ENCODE measurements around the gene SURF1.
"Not testable (repeated sequence)": the region's sequence is repeated elsewhere in the genome, so short reads cannot be mapped to it uniquely, and the experiment has no call there.

The SURF1 gene, protein sequence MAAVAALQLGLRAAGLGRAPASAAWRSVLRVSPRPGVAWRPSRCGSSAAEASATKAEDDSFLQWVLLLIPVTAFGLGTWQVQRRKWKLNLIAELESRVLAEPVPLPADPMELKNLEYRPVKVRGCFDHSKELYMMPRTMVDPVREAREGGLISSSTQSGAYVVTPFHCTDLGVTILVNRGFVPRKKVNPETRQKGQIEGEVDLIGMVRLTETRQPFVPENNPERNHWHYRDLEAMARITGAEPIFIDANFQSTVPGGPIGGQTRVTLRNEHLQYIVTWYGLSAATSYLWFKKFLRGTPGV

DNA sequence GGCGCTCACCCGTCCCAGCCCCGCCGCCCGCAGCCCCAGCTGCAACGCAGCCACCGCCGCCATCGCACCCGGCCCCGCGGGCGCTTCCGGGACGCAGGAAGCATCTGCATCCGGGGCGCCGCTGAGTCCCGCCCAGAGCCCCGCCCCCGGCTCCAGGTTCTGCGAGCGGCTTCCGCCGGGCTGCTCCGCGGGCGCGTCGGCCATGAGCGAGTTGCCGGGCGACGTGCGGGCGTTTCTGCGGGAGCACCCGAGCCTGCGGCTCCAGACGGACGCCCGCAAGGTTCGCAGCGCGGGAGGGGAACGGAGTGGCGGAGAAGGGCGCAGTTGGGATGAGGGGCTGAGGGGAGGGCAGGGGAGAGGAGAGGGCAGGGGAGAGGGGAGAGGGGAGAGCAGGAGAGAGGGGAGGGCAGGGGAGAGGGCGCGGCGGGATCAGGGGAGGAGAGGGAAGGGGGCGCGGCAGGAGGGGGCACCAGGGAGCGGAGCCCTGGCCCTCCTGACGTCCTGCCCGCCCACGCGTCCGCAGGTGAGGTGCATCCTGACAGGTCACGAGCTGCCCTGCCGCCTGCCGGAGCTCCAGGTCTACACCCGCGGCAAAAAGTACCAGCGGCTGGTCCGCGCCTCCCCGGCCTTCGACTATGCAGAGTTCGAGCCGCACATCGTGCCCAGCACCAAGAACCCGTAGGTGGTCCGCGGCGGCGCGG lies at the start of gene SURF1, which contains the start of gene SURF2:
Gene SURF1 (minus strand): TSS at position 97 of the 701 bp plus-strand sequence. CDS start 34 bp downstream, at position 63.
Gene SURF2 (plus strand): TSS at position 160 of the 701 bp plus-strand sequence. CDS start 43 bp downstream, at position 203.
- peak; percentile 62 to 93 (median 72) for DNase-seq

DNA sequence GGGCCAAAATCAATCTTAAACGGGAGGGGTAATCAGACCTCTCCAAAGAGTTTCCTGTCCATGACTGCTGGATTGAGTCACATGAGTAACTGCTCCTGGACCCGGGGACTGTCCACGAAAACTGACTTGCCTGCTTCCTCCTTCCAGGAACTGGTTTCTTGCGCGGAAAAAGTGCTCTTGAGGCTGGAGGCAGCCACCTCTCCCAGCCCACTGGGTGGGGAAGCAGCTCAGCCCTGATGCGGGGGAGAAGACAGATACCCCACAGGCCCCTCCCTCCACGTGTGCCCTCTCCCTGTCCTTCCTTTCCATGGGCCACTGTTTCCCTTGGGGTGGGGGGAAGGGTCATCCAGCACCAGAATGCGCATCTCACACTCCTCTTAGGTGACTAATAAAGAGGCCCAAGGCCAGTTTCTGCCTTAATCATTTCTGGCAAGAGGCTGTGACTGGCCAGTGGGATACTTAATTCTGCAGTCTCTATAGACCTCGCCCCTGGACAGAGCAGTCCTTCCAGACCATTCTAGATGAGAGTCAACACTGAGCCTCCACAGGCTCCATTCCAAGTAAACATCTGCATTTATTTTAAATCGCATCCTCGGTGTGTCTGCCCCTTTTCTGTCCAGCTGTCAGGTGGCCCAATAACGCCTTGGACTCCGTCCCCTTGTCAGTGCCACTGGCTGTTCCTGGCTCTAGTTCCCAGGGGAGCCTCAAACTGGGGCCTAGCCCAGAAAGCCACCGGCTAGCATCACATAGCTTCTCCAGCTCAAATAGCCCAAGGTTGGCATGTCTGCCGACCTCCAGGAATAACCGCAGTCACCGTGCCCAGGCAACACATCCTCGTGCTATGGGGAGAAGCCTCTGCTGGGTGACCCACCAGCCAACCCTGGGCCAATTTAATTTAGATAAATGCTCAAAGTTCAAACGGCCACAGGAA lies 49.5 kb upstream of the SURF1 start:
- DNase-seq, result no peak

DNA sequence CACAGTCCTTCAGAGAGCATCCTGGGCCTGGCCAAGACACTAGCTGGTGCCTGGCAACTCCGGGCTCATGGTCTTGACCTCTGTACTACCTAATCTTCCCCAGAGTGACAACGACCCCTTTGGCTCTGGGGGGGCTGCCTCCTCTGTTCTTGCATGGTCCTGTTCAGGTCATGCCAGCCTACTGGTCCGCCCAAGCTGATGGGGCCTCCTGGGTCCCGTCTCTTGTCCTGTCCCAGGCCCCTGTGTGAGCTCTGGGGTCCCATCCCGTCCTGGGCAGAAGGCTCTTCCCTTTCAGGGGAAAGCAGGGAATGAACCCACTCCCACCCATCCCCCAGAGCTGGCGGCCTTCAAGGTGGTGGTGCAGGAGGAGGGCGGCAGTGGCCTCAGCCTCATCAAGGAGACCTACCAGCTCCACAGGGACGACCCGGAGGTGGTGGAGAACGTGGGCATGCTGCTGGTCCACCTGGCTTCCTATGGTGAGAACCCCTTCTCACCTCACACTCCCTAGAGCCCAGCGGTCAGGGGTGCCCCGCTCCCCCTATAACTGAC lies 48.2 kb upstream of the SURF1 start:
- no peak for DNase-seq

DNA sequence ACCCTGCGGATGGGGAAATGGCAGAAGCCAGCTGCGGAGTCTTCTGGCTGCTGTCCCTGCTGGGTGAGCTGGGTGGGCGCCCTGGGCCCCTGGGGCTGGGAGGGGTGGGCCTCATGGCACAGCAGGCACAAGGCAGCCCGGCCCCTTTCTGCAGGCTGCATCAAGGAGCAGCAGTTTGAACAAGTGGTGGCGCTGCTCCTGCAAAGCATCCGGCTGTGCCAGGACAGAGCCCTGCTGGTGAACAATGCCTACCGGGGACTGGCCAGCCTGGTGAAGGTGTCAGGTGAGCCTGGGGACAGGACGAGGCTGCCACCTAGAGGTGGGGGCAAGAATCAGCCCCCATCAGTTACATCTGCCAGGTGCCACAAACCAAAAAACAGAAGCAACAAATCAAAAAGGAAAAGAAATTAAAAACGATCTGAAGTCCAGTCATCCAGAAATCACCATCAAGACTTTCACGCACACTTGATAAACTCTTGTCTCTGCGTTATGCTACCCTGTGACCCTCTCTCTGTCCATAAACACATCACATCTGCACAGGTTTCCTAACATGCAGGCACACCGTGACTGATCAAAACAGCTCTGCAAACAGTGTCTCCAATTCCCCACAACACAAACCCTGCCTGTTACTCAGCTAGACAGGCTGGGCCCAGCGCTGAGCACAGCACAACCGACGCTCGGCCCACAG lies 47.6 kb upstream of the SURF1 start:
- peak in 3 of 4 experiments; percentile 8 to 56 (median 24) for DNase-seq

DNA sequence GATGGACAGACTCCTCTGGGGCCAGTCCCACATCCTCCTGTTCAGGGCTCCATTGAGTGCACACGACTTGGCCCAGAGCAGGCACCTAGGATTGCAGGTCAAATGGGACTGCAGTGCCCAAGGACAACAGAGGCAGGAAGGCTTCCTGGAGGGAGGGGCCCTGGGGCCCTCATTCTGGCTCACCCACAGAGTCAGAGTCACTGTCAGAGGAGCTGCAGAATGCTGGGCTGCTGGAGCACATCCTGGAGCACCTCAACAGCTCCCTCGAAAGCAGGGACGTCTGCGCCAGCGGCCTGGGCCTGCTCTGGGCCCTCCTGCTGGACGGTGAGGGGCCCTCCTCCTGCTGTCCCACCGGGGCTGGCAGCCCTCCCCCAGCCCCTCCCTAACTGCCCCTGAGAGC lies 46.4 kb upstream of the SURF1 start:
- no peak for DNase-seq

DNA sequence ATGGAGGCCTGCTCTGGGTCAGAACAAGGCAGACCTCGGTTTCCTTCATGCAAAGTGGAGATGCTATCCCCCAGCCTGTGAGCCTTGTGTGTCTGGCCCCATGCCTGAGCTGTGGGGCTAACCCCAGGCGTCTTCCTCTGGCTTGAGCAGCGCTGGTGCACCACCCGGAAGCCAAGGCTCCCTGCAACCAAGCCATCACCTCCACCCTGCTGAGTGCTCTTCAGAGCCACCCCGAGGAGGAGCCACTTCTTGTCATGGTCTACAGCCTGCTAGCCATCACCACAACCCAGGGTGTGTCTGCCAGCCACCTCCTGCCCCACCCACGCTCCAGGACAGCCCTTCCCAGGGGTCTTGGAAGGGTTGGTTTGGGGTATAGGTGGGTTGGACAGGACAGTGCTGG lies 45.3 kb upstream of the SURF1 start:
- no peak for DNase-seq

DNA sequence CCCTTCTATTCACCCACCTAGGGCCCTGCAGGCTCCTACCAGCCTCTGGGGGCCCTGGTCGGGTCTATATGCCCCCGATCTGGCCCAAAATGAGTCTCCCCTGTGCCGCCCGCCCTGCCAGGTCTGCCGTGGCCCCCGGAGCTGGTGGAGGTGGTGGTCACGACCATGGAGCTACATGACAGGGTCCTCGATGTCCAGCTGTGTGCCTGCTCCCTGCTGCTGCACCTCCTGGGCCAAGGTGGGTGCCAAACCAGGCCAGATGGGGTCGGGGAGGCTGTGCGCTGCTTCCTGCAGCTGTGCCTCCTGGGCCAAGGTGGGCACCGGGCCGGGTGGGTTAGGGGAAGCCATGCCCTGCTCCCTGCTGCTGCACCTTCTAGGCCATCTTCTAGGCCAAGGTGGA lies 44.0 kb upstream of the SURF1 start:
- no peak for DNase-seq

DNA sequence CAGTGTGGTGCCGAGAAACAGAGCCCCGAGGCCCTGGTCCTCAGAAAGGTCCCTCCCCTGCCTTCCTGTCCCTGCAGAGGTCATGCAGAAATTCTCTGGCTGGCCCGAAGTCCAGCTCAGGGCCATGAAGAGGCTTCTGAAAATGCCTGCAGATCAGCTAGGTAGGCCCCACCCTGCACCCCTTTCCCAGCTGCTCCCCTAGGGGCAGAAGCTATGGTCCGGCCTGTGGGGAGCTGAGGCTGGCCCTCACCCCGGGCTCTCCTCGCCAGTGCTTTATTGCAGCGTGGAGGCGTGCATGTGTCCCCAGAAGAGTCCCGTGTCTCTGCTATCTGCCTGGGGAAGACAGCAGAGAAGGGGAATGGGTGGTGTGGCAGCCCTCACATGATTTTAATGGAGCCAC lies 41.6 kb upstream of the SURF1 start:
- no peak for DNase-seq

DNA sequence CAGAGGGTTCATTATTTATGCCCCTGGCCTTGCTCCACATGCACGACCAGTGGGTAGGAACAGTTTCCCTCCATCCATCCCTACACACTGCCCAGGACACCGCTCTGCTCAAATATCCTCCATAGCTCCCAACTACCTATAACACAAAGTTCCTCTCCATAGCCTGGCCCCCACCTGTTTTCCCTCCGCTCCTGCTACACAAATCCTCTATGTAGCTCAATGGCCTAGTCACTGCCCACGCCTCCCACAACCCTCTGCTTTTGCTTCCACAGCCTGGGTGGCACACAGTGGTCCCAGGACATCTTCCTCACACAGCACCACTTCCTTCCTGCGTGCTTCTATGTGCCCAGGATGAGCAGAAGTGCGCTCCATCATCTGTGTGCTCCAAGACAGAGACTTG lies 41.1 kb upstream of the SURF1 start:
- DNase-seq, result no peak

DNA sequence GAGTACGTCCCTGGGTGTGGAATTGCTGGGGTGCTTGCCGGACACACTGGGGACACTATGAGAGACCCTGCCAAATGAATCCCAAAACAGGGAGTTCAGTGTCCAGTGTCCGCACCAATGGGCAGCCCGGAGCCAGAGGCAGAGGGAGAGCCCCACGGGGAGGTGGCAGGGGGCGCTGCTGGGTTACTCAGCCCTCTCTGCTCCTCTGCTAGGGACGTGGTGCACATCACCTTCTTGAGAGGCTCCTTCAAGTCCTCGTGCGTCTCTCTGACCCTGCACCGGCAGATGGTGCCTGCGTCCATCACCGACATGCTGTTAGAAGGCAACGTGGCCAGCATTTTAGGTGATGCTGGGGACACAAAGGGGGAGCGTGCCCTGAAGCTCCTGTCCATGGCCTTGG lies 40.7 kb upstream of the SURF1 start:
- no peak for DNase-seq

DNA sequence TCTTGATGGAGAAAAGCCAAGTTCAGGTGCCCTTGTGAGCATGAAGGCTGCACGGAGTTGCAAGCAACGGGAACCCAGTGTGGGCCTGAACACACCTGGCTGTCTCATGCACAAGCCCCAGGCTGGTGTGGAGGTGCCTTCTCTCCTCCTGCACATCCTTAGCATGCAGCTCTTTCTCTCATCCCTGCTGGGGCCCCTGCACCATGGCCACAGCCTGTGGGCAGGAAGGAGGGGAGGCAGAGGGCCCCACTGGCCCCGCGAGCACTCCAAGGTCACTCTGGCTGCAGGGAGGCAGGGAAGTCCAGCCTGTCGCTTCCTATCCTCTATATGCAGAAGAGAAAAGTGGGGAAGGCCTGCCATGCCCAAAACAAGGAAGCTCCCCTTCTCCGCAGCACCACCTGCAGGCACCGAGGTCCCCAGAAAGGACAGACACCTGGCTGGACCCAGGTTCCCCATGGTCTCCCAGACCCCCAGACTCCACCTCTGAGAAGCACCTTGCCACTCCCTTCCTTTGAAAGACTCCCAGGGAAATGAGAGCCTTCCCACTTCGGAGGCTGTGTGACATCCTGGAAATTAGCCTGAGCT lies 38.5 kb upstream of the SURF1 start:
- no peak for DNase-seq

DNA sequence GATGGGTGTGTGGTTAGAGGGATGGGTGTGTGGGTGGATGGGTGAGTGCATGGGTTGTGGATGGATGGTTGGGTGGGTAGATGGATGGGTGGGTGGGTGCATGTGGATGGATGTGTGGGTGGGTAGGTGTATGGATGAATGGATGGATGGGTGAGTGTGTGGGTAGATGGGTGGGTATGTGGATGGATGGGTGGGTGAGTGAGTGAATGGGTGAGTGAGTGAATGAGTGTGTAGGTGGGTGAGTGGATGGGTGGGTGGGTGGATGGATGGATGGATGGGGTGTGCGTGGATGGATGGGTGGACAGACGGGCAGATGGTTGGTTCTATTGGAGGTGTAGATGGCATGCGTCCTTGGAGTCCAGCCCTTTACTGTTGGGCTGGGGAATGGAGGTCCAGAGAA lies 37.1 kb upstream of the SURF1 start:
- no peak for DNase-seq

DNA sequence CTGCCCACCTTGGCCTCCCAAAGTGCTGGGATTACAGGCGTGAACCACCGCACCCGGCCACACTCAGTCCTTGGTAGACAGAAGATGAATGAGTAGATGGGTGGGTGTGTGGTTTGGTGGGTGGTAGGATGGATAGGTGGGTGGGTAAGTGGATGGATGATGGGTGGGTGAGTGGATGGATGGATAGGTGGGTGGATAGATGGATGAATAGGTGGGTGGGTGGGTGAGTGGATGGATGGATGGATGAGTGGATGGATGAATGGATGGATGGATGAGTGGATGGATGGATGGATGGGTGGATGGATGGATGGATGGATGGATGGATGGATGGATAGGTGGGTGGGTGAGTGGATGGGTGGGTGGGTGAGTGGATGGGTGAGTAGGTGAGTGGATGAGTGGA lies 36.0 kb upstream of the SURF1 start:
- DNase-seq, result not testable (repeated sequence)

DNA sequence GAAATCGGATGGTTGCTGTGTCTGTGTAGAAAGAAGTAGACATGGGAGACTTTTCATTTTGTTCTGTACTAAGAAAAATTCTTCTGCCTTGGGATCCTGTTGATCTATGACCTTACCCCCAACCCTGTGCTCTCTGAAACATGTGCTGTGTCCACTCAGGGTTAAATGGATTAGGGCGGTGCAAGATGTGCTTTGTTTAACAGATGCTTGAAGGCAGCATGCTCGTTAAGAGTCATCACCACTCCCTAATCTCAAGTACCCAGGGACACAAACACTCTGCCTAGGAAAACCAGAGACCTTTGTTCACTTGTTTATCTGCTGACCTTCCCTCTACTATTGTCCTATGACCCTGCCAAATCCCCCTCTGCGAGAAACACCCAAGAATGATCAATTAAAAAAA lies 35.2 kb upstream of the SURF1 start:
- not testable (repeated sequence) for DNase-seq

DNA sequence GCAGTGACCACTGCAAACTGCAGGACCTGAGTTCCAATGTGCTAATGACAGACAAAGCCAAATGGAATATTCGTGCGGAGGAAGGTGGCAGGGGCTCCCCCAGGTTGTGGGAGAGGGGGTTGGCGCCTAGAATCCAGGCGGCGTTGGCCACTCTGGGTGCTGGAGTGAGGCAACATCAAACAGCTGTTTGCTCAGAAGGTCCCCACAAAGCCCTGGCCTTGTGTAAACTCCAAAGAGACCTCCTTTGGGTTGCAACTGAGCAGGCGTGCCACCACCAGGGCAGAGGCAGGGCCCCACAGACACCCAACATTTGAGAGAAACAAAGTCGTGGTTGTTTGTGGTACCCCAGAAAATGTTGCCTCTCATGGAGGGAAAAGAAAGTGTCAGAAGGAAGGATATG lies 34.4 kb upstream of the SURF1 start:
- no peak for DNase-seq

DNA sequence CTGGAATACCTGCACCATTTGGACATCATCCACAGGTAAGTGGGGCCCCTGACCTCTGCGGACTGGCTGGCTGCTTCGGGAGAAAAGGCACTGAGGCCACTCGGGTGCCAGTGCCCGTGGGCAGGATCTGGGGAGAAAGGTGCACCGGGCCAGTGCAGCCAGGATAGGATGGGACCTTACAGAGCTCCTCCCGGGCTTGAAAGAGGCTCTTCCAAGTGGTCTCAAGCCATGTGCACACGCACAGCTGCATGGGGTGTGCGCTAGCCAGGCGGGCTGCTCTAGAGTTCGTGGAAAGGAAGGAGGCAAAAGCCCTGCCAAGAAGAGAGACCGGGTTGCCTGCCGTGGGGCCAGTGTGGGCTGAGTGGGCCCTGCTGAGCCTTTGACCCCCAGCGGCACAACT lies 33.3 kb upstream of the SURF1 start:
- DNase-seq, result no peak

DNA sequence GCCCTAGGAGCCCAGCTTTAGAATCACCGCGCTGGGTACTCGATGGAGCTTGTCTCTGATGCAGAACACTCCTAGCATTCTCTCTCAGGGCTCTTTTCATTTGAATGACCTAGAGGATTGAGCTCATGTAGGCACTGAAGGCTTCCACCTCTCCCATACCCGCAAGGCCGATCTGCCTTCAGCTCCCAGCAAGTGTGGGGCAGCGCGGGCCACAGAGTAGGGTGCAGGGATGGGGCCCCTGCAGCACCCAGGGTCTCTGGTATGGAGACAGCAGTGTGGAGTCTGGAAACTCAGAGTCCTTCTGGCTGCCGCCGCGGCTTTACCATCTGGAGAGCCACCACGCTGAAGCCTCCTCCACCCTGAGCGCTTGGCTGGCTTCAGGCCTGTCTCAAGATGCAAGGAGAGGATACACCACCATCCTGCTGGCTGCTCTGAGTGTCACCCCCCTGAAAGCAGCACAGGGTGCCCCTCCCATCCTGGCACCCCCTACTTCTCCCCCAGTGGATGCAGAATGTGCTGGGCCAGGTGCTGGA lies 32.8 kb upstream of the SURF1 start:
- DNase-seq, result no peak

DNA sequence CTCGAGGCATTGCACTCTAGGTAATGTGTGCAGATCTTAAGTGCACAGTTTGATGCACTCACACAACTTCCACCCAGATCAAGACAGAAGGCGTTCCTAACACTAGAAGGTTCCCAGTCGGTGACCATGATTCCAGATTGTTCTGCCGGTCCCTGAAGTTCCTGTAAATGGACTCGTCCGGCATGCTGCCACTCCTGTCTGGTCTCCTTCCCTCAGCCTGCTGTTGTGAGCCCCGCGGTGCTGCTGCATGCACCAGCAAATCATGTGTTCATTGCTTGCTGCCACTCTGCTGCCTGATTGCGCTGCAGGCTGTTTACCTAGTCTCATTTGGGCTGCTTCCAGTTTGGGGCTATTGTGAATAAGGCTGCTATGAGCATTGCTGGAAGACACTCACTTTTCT lies 31.4 kb upstream of the SURF1 start:
- DNase-seq, result no peak

DNA sequence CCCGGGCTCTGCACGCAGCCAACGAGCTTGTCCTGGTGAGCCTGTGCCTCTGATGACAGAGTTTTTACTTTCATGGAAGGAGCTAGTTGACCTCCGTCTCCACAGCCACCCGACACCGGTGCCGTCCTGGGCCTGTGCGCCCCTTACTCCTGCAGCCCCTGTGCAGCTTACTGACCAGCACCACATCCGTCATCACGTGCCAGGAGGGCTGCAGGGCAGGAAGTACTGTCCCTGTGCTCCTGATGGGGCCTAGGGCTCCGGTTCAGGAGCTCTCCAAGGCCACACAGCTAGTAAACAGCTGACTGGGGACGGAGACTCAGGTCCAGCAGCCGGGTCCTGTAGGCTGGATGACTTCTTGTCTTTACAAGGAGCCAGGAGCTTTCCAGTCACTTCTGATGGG lies 30.1 kb upstream of the SURF1 start:
- DNase-seq, result no peak

DNA sequence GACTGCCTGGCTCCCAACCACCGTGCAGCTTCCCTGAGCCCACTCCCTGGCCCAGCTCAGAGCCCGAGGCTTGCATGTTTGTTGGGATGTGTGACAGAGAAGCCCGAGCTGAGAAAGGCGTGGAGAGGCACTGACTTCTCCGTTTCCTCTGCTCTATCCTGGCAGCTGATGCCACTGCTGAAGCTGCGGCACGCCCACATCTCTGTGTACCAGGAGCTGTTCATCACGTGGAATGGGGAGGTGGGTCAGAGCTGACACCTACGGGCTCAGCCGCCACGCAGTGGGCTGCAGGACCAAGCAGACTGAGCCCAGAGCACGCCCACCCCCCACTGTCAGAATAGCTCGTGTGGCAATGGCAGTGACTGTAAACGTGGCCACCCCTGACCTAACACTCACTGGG lies 29.2 kb upstream of the SURF1 start:
- no peak for DNase-seq

DNA sequence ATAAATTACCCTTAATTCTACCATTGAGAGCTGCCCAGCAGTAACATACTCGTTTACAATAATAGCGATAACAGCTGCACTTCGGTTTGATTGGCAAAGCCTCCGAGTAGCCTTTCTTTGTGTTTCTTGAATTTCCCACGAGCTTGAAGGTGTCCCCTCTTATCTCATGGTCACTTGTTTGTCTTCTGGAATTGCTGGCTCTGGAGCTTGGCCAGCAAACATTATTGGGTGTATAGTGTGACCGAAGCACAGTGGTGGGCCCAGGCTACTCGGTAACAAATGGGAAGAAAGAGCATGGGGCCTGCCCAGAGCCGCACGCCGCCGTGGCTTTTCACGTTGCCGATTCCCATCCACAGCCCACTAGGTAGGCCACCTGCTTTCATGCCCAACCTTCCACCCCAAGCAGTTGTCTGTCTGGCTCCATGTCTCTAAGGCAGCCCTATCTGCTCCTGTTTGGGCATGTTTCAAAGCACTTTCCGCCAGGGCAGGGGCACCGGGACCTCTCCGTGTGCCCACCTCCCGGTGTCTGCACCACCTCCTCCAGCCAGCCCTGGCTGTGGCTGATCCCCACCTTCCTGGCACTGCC lies 28.5 kb upstream of the SURF1 start:
- DNase-seq, result no peak

Data from activated naive CD4-positive, alpha-beta T cell (primary cell).